GM12878 (cell line): ENCODE measurements around the gene CAPZB. TPM values are rescaled to one million over a fixed set of nuclear protein-coding genes. Genes with fewer than 3 reads are reported as not detected.

Experiments
- ATAC-seq: fragments of 200-7000 bp; cut with Tn5 transposase; 3 replicates; pipeline ENCODE4 v1.9.1; 2020; ENCODE audit warnings: mild to moderate bottlenecking, moderate library complexity
- BruUV-seq: library from RNA; stranded (reverse); fragments of 400-500 nt; replicated peaks from 2 replicates; lab custom pipeline; 2021; lab: Mats Ljungman, UMichigan
- CTCF ChIA-PET: fragments of 300-600 bp; sonication (Branson Sonifier 250); formaldehyde crosslinking; extraction: SDS; loops from one replicate; lab custom pipeline; 2021; ENCODE audit warnings: inconsistent platforms; lab: Yijun Ruan, JAX
- POLR2A ChIA-PET: fragments of 350-600 bp; formaldehyde crosslinking; extraction: SDS; loops from one replicate; lab custom pipeline; 2021; ENCODE audit warnings: inconsistent platforms; lab: Charles Lee
- RAD21 ChIA-PET: fragments of 300-600 bp; sonication (Branson Sonifier 250); formaldehyde crosslinking; loops from one replicate; lab custom pipeline; 2023; ENCODE audit warnings: antibody characterized with exemption; ENCODE audit not compliant: unreplicated experiment; lab: Charles Lee
- SMC1A ChIA-PET: fragments of 300-600 bp; sonication (Branson Sonifier 250); formaldehyde crosslinking; loops from one replicate; lab custom pipeline; 2023; ENCODE audit not compliant: unreplicated experiment, uncharacterized antibody; lab: Charles Lee
- DNase-seq: peaks from one replicate; pipeline ENCODE4 v3.0.0-alpha.2; 2011; ENCODE audit warnings: low read depth, low spot score
- FAIRE-seq: peaks from 3 replicates; lab custom pipeline; 2011; peaks lifted over from hg19 to GRCh38; lab: Jason Lieb, UNC
- H2AFZ ChIP-seq: 2 replicates; pipeline ENCODE4 v1.6.0; 2011; ENCODE audit warnings: low read depth, low read length, control low read depth; ENCODE audit not compliant: control insufficient read depth
- H3K27ac ChIP-seq: 2 replicates; pipeline ENCODE4 v1.5.1; 2011; ENCODE audit warnings: control low read depth; ENCODE audit not compliant: control insufficient read depth, insufficient read depth
- H3K27me3 ChIP-seq, 2 experiments: replicated peaks in 1 of 2; 2 replicates each; pipeline versions ENCODE4 v1.6.0 to v1.6.1; 2011; ENCODE audit warnings: low read length in 1 of 2; ENCODE audit not compliant: control insufficient read depth in 2 of 2, insufficient read depth in 2 of 2
- H3K36me3 ChIP-seq, 2 experiments: 2 replicates each; pipeline ENCODE4 v1.5.1; 2011; ENCODE audit warnings: low read length in 1 of 2; ENCODE audit not compliant: control insufficient read depth in 2 of 2, insufficient read depth in 2 of 2
- H3K4me1 ChIP-seq: 2 replicates; pipeline ENCODE4 v1.6.1; 2011; ENCODE audit warnings: mild to moderate bottlenecking, low read length, moderate library complexity, mixed read lengths; ENCODE audit not compliant: control insufficient read depth, insufficient read depth
- H3K4me2 ChIP-seq: 2 replicates; pipeline ENCODE4 v1.6.0; 2011; ENCODE audit warnings: control low read depth; ENCODE audit not compliant: control insufficient read depth, insufficient read depth
- H3K4me3 ChIP-seq: fragments of 200-600 bp; sonication (generic); 2 replicates; pipeline ENCODE4 v1.5.1; 2016
- H3K79me2 ChIP-seq: 2 replicates; pipeline ENCODE4 v1.6.0; 2011; ENCODE audit warnings: low read length; ENCODE audit not compliant: control insufficient read depth, insufficient read depth
- H3K9ac ChIP-seq: 2 replicates; pipeline ENCODE4 v1.8.0; 2011; ENCODE audit warnings: low read length, control low read depth, mixed read lengths; ENCODE audit not compliant: control insufficient read depth, insufficient read depth
- H3K9me3 ChIP-seq: replicated peaks from 3 replicates; pipeline ENCODE4 v1.5.1; 2011; ENCODE audit warnings: mild to moderate bottlenecking, low read length; ENCODE audit not compliant: control insufficient read depth, insufficient read depth
- H4K20me1 ChIP-seq: 2 replicates; pipeline ENCODE4 v1.6.0; 2011; ENCODE audit not compliant: control insufficient read depth, insufficient read depth
- ASH2L ChIP-seq: fragments of 300-600, 200-600 bp; sonication (generic); IDR thresholded peaks from 2 replicates; pipeline ENCODE4 v1.6.1; 2017; ENCODE audit warnings: low read depth, mild to moderate bottlenecking, borderline replicate concordance
- ATF2 ChIP-seq: IDR thresholded peaks from 2 replicates; pipeline ENCODE4 v1.6.1; 2012; ENCODE audit warnings: low read length, inconsistent platforms
- BHLHE40 ChIP-seq, 2 experiments: fragments of 450-650 bp in 1 of 2; IDR thresholded peaks; 2 replicates each; pipeline ENCODE4 v1.6.1; 2011 to 2017; ENCODE audit warnings: low read depth in 2 of 2, borderline replicate concordance in 1 of 2, improper control_type of control experiment in 1 of 2, low read length in 1 of 2, mild to moderate bottlenecking in 1 of 2
- FOS ChIP-seq: IDR thresholded peaks from 3 replicates; pipeline ENCODE4 v1.6.1; 2011; ENCODE audit warnings: borderline replicate concordance; ENCODE audit not compliant: insufficient read length; ENCODE audit errors: extremely low read depth
- GABPA ChIP-seq: IDR thresholded peaks from 2 replicates; pipeline ENCODE4 v1.6.1; 2014; ENCODE audit warnings: antibody characterized with exemption, low read depth, mild to moderate bottlenecking, inconsistent platforms
- GATAD2B ChIP-seq: fragments of 450-650 bp; conservative IDR thresholded peaks from 2 replicates; pipeline ENCODE4 v1.6.1; 2017; ENCODE audit warnings: low read depth, mild to moderate bottlenecking, moderate library complexity
- IKZF2 ChIP-seq, 2 experiments: fragments of 450-650 bp; IDR thresholded peaks; 2 replicates each; pipeline ENCODE4 v1.6.1; 2017; ENCODE audit warnings: mild to moderate bottlenecking in 2 of 2, moderate library complexity in 2 of 2
- JUND ChIP-seq: IDR thresholded peaks from 2 replicates; pipeline ENCODE4 v1.6.1; 2012; ENCODE audit warnings: low read depth, mild to moderate bottlenecking, low read length, improper control_type of control experiment, moderate library complexity
- PML ChIP-seq: IDR thresholded peaks from 2 replicates; pipeline ENCODE4 v1.6.1; 2012; ENCODE audit warnings: low read length, inconsistent platforms
- POLR2AphosphoS2 ChIP-seq: IDR thresholded peaks from 2 replicates; pipeline ENCODE4 v1.6.1; 2011; ENCODE audit warnings: low read depth, mild to moderate bottlenecking, low read length, improper control_type of control experiment, moderate library complexity
- REST ChIP-seq: IDR thresholded peaks from 2 replicates; pipeline ENCODE4 v1.6.1; 2012; ENCODE audit warnings: mild to moderate bottlenecking, low read depth, low read length
- SMARCA5 ChIP-seq: fragments of 450-650 bp; IDR thresholded peaks from 2 replicates; pipeline ENCODE4 v1.6.1; 2017; ENCODE audit warnings: mild to moderate bottlenecking
- ZNF274 ChIP-seq: IDR thresholded peaks from one replicate; pipeline ENCODE4 v1.8.0; 2011; ENCODE audit not compliant: insufficient read length, insufficient read depth
- ZSCAN29 ChIP-seq: fragments of 450-650 bp; IDR thresholded peaks from 2 replicates; pipeline ENCODE4 v1.6.1; 2017; ENCODE audit warnings: mild to moderate bottlenecking, moderate library complexity
- WGBS: methylation state at CpG from one replicate; pipeline ENCODE4 v1.1.6; 2016; ENCODE audit warnings: low lambda C conversion rate; ENCODE audit not compliant: insufficient replicate concordance, insufficient coverage; ENCODE audit errors: missing lambda C conversion rate; 5-methylcytosine and 5-hydroxymethylcytosine counted together
- in situ Hi-C: fragments of 300-500 bp; cut with MboI; formaldehyde crosslinking; loops from 9 replicates; pipeline ENCODE4 v1.14.3; 2018; ENCODE audit warnings: mixed read lengths
- intact Hi-C: fragments of 100-400 bp; cut with micrococcal nuclease; formaldehyde crosslinking; loops from one replicate; pipeline ENCODE4 v1.14.2; 2022; ENCODE audit not compliant: unreplicated experiment
- polyA plus RNA-seq, 11 experiments: library from polyadenylated mRNA; depleted of rRNA in 4 of 11; unstranded in 6 of 11; stranded (reverse) in 5 of 11; fragments of >200 nt; fragmentation: Nextera tagmentation in 4 of 11; fragmentation: Illumina TruSeq in 1 of 11; extraction: Ambion mirVana in 4 of 11; extraction: Trizol in 1 of 11; gene quantifications; 1 replicate in 1 of 11; 2 replicates in 10 of 11; pipeline versions ENCODE4 v1.2.1 to v1.2.3, GENCODE V29; 2011 to 2016; ENCODE audit warnings: inconsistent platforms in 2 of 11, missing spikeins in 2 of 11, low read depth in 1 of 11
- total RNA-seq, 4 experiments: library from RNA; depleted of rRNA in 3 of 4; stranded (reverse); fragments of >200 nt in 3 of 4; fragmentation: Illumina TruSeq in 1 of 4; extraction: Trizol in 1 of 4; gene quantifications; 2 replicates each; pipeline versions ENCODE4 v1.2.1 to v1.2.3, GENCODE V29; 2013 to 2021

Gene CAPZB
- total and polyA plus RNA-seq, 10 of the 15 experiments (the other 5 are each of a cell fraction or from before 2014, with no cell fraction given) = 104 to 454 (median 213) TPM

GRCh38 chr1:19401535-19401889, 83.8 kb downstream of the CAPZB start (continued):
- TF ChIP-seq ASH2L = no peak
- no peak for TF ChIP-seq ZSCAN29
- TF ChIP-seq BHLHE40 (IDR thresholded peaks at IDR 0.05; ENCODE audit: borderline replicate concordance in 1 of 2, low read depth in 2 of 2, low read length in 1 of 2) = no peak
- TF ChIP-seq IKZF2 (IDR thresholded peaks at IDR 0.05) = no peak
- no peak for TF ChIP-seq REST

GRCh38 chr1:19400875-19401534, 84.3 kb downstream of the CAPZB start:
- Histone ChIP-seq H3K4me3 (no peak overlapping the region), H3K27me3 (no peaks in the 10 kb centered on the region), H3K4me2 (no peak overlapping the region), H3K36me3 (peaks cover 9 to 17% of the 10 kb centered on the region in 2 experiments), H3K4me1 (peaks cover 6% of the 10 kb centered on the region), H3K27ac (peak overlapping the region; percentile 71; the same call in 1 of the 2 replicates), H2AFZ (no peak overlapping the region), H3K9me3 (no peaks in the 10 kb centered on the region), H4K20me1 (peaks cover 3% of the 10 kb centered on the region; the same call in 1 of the 2 replicates), H3K9ac (no peak overlapping the region), H3K79me2 (peaks cover 53% of the 10 kb centered on the region)
- ChIA-PET RAD21 (interaction anchor here (1.6 kb wide), 1 partner anchor 253 kb away, joined by 5 read pairs; no protein-coding TSS in a partner anchor), SMC1A (interaction anchor here (0.7 to 3.8 kb wide), 6 partner anchors 9 to 236 kb away, joined by 3 to 15 read pairs (median 4); no protein-coding TSS in a partner anchor), CTCF (interaction anchor here (0.8 to 4.9 kb wide), 7 partner anchors 9 to 260 kb away, joined by 3 to 29 read pairs (median 3); no protein-coding TSS in a partner anchor), POLR2A (interaction anchor here (0.7 to 0.8 kb wide), 2 partner anchors 10 to 14 kb away, joined by 3 read pairs; no protein-coding TSS in a partner anchor)
- DNase-seq (no peak), FAIRE-seq (no peak), ATAC-seq (no peak)
- BruUV-seq = no TSS peak
- 89% methylated on average over 7 of the region's 7 CpGs for WGBS
- intact Hi-C loops = no loop called here
- in situ Hi-C loops = no loop called here
- TF ChIP-seq FOS (no peak), ATF2 (no peak), GATAD2B (no peak), GABPA (no peak), POLR2AphosphoS2 (no peak), JUND (no peak), IKZF2 (IDR thresholded peaks at IDR 0.05) (no peak), SMARCA5 (no peak), ZNF274 (no peak), PML (no peak)
